Measurements from ENCODE around the gene CIITA.
"Not testable (repeated sequence)": the region's sequence is repeated elsewhere in the genome, so short reads cannot be mapped to it uniquely, and the experiment has no call there.

DNA sequence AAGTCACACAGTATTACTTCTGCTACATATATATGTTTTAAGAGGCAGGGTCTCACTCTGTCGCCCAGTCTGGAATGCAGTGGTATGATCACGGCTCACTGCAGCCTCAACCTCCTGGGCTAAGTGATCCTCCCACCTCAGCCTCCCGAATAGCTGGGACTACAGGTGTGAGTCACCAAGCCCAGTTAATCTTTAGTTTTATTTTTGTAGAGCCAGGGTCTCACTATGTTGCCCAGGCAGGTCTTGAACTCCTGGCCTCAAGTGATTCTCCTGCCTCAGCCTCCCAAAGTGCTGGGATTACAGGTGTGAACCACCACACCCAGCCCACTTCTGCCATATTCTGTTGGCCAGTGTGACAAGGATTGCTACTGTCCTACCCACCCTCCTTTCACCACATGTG, 48.3 kb downstream of the CIITA start:
- not testable (repeated sequence) for TF ChIP-seq CBX5 (IDR thresholded peaks at IDR 0.05; ENCODE audit: borderline replicate concordance, low read depth)
- TF ChIP-seq, protein P1, sequence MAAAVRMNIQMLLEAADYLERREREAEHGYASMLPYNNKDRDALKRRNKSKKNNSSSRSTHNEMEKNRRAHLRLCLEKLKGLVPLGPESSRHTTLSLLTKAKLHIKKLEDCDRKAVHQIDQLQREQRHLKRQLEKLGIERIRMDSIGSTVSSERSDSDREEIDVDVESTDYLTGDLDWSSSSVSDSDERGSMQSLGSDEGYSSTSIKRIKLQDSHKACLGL (CRISPR knock-in tag; IDR thresholded peaks at IDR 0.05; ENCODE audit: borderline replicate concordance, poor library complexity, severe bottlenecking): not testable (repeated sequence)
